Epithelial cell of esophagus (primary cell): ENCODE results near the gene RPL15.

Experiments used
- DNase-seq: peaks from one replicate; pipeline ENCODE4 v3.0.0; 2010; ENCODE audit warnings: low read depth
- H3K4me3 ChIP-seq: 2 replicates; pipeline ENCODE4 v1.5.1; 2011; ENCODE audit warnings: mild to moderate bottlenecking, low read length, control low read depth
- TF ChIP-seq, protein P1 (sequence below): IDR thresholded peaks from 2 replicates; pipeline ENCODE4 v1.5.1; 2011; ENCODE audit warnings: low read depth, mild to moderate bottlenecking, low read length, control low read depth, inconsistent platforms; ENCODE audit not compliant: insufficient read depth; ENCODE audit errors: missing control alignments

Gene RPL15

DNA sequence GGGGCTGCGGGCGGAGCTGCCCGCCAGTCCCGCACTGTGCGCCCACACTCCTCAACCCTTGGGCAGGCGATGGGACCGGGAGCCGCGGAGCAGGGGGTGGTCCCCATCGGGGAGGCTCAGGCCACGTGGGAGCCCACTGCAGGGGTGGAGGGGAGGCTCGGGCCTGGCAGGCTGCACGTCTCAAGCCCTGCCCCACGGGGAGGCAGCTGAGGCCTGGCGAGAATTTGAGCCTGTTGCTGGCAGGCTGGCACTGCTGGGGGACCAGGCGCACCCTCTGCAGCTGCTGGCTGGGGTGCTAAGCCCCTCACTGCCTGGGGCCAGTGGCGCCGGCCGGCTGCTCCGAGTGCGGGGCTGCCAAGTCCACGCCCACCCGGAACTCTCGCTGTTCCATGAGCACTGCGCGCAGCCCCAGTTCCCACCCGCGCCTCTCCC is 34.4 kb upstream of the RPL15 start:
- TF ChIP-seq, protein P1, sequence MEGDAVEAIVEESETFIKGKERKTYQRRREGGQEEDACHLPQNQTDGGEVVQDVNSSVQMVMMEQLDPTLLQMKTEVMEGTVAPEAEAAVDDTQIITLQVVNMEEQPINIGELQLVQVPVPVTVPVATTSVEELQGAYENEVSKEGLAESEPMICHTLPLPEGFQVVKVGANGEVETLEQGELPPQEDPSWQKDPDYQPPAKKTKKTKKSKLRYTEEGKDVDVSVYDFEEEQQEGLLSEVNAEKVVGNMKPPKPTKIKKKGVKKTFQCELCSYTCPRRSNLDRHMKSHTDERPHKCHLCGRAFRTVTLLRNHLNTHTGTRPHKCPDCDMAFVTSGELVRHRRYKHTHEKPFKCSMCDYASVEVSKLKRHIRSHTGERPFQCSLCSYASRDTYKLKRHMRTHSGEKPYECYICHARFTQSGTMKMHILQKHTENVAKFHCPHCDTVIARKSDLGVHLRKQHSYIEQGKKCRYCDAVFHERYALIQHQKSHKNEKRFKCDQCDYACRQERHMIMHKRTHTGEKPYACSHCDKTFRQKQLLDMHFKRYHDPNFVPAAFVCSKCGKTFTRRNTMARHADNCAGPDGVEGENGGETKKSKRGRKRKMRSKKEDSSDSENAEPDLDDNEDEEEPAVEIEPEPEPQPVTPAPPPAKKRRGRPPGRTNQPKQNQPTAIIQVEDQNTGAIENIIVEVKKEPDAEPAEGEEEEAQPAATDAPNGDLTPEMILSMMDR, result no peak
- DNase-seq, result no peak

GRCh38 chr3:23884481-23884880 is 32.5 kb upstream of the RPL15 start:
- DNase-seq, result peak; percentile 32
- H3K4me3 ChIP-seq, result no peak overlapping the region
- TF ChIP-seq, protein P1, result peak; percentile 32

More for the DNA sequence above, 34.4 kb upstream of the RPL15 start:
- H3K4me3 ChIP-seq, result no peak overlapping the region

- peak; percentile 93 for DNase-seq
- H3K4me3 ChIP-seq, result no peak overlapping the region
- TF ChIP-seq, protein P1, result no peak
Observed at GRCh38 chr3:23885210-23885609, 31.7 kb upstream of the RPL15 start.

DNA sequence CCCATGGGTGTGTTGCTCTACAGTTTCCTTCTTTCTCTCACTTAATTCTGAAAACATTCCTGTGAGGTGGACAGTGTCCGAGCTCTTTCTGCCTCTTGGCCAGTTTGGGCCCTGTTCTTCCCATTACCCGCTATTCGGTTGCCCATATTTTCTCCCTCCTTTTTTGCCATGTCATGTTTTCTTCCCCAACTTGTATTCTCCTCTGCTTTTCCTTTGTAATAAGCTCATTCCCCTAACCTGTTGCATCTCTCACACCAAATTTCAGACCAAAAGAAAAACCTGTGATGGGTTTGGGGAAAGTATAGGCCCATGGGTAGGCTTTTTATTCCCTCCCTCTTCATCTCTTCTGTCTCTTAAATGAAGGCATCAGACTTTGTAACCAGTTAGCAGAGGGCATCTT is 30.6 kb upstream of the RPL15 start:
- H3K4me3 ChIP-seq, result no peak overlapping the region
- TF ChIP-seq, protein P1, result no peak
- no peak for DNase-seq

DNA sequence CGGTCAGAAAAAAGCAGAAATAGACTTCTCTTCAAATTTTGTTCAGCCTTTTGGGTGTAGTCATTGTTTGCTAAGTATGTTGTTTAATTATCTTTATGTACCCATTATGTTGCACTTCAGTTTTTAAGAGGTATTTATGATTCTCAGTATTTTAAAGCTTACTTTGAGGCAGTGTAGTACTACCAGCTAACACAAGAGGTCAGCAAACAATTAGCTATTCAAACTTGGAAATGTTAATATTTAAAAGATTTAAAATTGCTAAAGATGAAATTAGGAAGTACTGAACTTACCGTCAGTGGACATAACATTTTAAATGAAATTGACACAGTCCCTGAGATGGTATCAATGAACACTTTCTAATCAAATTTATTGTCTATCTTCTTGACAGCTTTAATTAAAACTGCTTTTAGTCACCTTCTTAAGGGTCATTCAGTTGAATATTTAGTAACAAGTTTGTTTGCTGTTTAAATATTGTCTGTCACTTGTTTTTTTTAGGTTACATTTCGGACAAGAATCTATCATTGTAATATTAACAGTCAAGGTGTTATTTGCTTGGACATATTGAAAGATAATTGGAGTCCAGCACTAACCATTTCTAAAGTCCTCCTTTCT is 28.2 kb upstream of the RPL15 start:
- TF ChIP-seq, protein P1, result peak; percentile 62
- H3K4me3 ChIP-seq, result no peak overlapping the region
- peak; percentile 46 for DNase-seq

GRCh38 chr3:23889386-23889785 is 27.5 kb upstream of the RPL15 start:
- DNase-seq, result peak; percentile 47
- TF ChIP-seq, protein P1, result no peak
- no peak overlapping the region for H3K4me3 ChIP-seq

- TF ChIP-seq, protein P1, result no peak
- DNase-seq, result no peak
- H3K4me3 ChIP-seq, result no peak overlapping the region
Observed at GRCh38 chr3:23889950-23890349, 27.0 kb upstream of the RPL15 start.
